GOT3 (cell line): ENCODE measurements around the gene EFNA2.

Experiments
- DNase-seq: peaks from one replicate; lab custom pipeline; 2025; ENCODE audit warnings: mixed read lengths; lab: John Stamatoyannopoulos, UW

Gene EFNA2

GRCh38 chr19:1284293-1284978 is 1.2 kb upstream of the EFNA2 start:
- no peak for DNase-seq

- DNase-seq = no peak
These were observed 515 bp upstream of the EFNA2 start for GRCh38 chr19:1284979-1285736.

- DNase-seq = no peak
These were observed 1.0 kb downstream of the EFNA2 start for GRCh38 chr19:1286487-1287353.

DNA sequence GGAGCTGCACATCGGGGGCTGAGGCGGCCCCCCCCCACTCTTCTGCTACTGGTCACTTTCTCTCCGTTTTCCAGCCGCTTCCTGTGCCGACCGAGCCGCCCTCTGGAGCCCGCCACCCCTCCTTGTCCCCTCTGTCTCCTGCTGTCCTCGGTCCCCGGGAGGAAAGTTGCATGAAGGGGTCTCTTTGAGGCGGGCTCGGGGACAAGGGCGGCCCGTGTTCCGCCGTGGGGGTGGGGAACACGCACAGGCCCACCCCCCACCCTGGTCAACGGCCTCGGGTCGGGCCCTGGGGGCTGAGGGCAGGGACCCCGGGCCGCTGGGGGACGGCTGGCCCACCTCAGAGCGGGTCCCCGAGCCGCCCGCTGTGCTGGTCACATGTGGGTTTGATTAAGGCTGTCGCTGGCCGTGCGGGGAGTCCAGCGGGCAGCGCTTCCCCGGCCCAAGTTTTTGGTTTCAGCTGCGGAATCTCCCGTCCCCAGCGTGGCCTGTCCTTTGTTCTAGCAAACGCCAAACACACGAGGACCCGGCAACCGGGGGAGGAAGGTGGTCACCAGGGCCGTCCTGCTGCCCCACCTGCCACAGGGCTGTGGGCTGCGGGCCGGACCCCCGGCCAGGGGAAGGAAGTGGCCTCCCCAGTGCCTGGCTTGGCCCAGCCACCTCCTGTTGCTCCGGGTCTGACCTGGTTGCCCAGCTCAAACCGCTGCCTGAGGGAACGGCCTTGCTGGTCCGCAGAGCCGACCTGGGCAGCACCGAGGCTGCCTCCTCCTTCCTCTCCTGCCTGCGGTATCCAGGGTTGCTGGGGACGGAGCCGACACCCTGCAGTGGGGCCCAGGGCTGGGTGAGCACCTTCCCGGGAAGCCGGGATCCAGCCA is 1.9 kb downstream of the EFNA2 start:
- DNase-seq = no peak

GRCh38 chr19:1288226-1288612 is 2.5 kb downstream of the EFNA2 start:
- DNase-seq = no peak

GRCh38 chr19:1288833-1289685 is 3.4 kb downstream of the EFNA2 start:
- DNase-seq = no peak

- no peak for DNase-seq
These were observed 4.0 kb downstream of the EFNA2 start for GRCh38 chr19:1289686-1290025.

DNA sequence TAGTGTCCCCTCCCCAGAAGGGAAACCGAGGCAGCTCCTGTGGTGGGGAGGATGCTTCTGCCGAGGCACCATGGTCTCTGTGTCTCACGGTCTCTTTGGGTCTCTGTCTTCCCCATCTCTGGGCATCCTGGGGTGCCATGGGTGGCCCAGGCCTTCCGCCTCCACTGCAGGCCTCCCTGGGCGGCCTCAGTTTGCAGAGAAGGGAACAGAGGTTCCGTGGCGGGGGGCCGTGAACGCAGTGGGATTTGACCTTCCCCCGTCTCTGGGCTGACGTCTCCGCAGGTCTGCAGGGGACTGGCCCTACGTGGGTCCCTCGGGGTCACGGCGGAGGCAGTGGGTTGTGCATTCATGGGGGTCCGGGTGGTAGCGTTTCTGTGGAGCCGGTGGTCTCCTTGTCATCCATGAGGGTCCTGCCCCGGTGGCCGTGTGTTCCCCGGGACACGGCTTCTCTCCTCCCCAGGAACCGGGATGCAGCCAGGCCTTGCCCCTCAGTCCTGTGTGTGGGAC is 4.6 kb downstream of the EFNA2 start:
- DNase-seq = no peak

DNA sequence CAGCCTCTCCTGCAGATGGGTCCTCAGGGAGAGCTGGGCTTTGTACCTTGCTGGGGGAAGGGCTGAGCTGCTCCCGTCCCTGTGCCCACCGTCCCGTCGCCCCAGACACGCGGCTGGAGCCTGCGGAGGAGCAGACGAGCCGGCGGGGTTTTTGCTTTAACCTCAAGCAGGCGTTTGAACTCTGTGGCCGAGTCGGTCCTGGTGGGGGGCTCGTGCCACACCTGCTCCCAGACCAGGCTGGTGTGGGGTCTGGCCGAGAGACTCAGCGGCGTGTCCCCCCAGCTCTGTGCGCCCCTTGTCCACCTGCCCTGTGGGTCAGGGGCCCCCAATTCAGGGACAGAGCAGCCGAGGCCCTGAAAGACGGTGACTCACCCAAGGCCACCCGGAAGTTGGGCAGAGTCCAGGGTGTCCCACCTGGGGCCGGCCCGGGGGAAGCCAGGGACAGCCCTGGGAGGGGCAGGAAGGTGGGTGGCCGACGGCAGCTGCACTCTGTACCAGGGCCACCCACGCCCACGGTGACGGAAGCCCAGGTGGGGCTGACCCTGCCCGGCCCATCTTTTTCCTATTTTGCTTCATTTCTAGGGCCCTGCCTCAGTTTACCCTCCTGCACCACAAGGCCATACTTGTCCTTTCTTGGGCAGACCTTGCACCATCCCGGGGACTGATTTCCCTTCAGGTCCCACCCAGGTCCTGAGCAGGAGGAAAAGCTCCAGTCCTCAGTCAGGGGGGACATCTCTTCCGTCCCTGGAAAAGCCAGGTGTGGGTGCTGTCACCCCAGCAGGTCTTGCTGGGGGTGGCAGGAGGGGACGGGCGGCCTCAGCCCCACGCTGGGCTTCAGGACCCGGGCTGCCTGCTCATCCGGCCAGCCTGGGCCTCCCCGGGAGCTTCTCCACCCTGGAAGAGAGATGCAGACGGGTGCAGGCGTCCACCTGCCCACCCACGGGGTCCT is 5.3 kb downstream of the EFNA2 start:
- DNase-seq = no peak

DNA sequence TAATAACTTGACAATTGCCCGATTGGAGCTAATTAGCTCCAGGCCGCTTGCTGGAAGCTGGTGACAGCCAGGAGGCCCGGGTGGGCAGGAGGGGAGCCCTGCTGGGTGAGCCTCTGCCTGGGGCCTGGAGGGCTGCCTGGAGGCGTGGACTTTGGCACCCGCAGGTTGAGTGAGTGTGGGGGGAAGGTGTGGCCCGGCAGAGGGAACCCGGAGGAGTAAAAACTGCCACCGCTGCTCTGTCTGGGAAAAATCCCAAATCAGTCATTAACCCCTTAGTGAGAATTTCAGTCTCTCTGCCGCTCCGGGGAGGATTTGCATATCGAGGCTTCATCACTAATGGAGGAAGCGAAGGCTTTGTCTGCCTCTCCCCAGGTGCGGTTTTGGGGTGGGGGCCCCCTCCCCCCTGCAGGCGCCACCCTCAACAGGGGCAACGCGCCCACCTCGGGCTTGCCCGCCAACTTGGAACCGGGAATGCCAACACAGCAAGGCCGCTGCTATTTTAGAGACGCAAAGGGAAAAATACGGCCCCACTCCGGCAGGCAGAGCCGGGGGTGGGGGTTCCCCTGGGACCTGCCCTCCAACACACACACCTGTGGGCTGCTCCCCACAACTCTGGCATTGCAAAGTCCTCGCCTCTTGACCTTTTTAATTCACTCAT is 6.2 kb downstream of the EFNA2 start:
- no peak for DNase-seq

DNA sequence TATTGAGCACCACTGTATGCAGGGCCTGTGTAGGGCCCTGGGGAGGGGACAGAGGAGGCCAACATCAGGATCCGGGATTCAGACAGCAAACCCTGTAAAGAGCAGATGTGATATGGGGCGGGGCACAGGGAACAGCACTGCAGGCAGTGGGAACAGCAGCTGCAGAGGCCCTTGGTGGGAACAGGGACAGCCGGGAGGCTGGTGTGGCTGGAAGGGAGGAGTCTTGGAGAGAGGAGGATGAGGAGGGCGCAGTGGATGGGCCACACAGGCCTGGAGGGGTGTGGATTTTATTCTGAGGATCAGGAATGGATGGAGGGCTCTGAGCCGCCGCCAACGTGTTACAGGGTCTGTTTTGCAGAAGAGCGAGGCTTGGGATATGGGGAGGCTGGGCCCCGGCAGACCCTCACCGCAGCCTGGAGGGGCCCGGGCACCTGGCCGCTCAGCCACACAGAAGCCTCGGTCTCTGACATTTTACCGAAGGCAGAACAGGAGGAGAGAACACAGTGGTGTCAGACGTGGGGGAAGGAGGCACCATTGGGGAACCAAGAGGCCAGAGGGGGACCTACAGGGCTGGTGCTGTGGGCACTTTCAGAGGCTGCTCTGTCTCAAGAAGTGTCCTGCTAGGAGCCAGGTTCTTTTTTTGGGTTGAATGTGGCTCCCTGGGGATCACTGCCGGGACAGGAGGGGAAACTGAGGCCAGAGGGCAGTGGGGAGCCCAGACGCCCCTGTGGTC is 6.9 kb downstream of the EFNA2 start:
- no peak for DNase-seq

DNA sequence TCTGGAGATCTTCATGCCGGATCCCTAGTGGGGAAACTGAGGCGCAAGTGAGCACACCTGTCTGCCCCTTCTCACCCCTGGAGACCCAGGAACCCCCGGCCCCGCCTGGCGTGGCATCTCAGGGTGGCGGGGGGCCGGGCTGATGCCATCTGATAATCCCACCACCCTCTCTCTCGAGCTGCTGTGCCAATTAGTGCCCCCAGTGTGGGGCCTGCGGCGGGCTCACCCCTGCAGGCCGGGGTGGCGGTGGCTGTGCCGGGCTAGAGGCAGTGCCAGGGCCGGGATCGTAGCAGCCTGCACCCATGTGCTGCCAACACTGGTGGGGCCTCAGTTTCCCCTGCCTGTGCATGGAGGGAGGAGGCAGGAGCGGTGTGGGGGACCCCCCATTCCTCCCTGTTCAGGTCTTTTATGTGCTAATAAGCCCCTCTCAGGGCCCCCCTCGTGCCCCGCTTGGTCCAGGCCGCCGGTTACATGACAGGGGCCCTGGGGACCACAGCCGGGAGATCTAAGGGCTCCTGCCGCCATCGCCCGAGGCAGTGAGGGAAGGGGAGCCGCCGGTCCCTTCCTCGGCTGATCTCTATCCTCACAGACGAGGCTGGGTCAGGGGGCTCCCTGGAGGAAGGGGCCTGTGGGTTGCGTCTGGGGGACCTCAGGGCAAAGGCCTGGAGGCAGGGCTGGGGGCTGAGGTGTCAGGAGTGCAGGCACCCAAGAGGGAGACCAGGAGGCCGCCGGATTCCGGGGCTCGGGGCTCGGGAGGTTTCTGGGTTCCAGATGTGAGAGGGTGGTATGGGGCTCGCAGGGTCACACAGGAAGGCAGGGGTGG is 8.3 kb downstream of the EFNA2 start:
- DNase-seq = no peak

GRCh38 chr19:1294688-1295087 is 9.0 kb downstream of the EFNA2 start:
- DNase-seq = no peak

DNA sequence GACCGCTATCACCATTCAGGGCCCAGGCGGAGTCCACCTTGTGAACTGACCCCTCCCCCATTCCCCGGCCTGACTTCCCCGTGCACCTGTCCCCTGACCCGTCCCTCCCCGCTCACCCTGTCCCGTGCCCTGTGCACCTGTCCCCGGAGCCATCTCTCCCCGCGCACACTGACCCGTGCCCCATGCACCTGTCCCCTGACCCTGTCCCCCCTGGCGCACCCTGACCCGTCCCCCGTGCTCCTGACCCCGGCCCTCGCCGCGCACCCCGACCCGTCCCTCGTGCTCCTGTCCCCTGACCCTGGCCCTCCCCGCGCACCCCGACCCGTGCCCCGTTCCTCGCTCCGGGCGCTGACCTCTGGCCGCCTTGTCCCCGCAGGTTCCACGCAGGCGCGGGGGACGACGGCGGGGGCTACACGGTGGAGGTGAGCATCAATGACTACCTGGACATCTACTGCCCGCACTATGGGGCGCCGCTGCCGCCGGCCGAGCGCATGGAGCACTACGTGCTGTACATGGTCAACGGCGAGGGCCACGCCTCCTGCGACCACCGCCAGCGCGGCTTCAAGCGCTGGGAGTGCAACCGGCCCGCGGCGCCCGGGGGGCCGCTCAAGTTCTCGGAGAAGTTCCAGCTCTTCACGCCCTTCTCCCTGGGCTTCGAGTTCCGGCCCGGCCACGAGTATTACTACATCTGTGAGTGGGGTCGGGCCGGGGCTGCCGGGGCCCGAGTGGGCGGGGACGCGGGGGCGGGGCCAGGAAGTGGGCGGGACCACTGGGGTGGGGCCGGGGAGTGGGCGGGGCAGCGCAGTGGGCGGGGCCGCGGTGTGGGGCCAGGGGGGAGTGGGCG is 9.7 kb downstream of the EFNA2 start:
- DNase-seq = no peak

DNA sequence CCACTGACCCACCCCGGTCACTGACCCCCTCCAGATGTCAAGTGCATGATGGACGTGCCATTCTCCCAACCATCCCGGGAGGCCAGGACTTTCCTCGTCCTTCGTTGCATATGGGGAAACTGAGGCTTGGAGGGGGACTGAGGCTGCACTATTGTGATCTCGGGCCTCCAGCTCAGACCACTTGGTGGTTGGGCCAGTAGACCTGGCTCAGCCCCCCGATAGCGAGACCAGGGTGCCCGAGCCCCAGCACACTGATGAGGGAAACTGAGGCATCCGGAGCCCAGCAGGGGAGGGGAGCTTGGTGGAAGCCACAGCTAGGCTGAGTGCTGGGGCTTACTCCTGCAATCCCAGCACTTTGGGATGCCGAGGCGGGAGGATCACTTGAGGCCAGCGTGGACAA is 10.4 kb downstream of the EFNA2 start:
- DNase-seq = no peak

DNA sequence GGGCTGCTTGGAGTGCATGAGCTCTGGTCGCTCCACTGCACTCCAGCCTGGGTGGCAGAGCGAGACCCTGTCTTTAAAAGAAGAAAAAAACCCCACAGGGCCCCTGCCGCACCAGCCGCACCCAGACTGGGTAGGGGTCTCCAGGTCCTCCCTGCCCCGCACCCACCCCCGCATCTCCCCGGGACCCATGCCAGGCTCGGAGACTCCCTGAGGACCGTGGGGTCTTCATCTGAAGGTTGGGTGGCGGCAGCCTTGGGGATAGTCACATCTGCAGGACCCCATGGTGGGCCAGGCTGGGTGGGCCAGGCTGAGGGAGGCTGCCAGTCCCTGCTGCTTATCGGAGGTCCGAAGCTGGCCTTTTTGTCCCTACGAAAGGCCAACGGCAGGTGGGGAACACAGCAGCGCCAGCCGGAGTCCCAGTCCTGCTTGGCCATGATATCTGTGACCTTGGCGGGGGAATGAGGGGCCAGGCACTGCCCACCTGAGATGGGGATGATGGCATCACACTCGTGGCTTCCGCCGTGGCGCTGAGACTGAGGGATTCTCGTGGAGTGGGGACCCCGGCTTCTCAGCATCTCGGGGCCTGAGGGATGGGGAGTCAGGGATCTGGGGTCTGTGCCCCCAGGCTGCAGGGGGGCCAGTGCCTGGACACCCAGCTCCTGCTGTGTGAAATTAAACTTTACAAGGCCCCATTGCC is 11.1 kb downstream of the EFNA2 start:
- DNase-seq = no peak
